ENCODE data around the gene ZC3H6. TPM values are rescaled to one million over a fixed set of nuclear protein-coding genes. Genes with fewer than 3 reads are reported as not detected.

ZC3H6 gene
- total and polyA plus RNA-seq, 2 of the 13 experiments (the other 11 are each of a cell fraction or from before 2014, with no cell fraction given): 0.71 to 0.93 TPM

DNA sequence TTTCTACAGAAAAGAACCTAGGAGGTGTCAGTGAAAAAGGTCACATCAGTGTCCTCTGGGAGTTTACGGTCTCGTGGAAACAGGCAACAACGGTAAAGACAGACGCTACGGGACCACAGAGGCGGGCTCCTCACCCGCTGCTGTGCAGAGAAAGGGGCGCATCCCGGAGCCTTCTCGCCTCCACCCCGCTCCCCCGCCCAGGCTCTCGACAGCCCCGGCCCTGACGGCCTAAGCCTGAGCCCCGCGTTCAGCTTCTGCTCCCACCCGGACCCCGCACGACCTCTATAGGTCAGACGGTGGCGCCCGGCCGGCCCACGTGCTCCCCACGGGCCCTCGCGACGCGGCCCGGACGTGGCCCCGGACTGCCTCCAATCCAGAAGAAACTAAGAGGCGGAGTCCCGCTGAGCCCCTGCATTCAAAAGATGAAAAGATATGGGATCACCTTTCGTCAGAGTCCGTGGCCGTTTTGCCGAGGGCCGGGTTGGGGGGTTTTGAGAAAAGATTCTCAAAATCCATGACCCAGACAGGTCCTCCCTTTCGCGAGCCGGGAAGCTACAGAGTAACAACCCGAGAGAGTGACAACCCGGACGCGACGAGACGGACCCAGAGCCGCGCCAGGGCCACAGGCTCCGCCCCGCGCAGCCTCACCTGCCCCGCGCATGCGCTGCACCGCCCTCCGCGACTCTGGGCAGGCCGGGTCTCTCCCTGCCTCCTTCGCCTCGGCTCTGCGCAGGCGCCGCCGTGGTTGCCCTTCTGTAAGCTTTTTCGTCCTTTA, 20.7 kb upstream of the ZC3H6 start, which contains the start of gene ZC3H8 (continued):
- TF ChIP-seq, protein P1, sequence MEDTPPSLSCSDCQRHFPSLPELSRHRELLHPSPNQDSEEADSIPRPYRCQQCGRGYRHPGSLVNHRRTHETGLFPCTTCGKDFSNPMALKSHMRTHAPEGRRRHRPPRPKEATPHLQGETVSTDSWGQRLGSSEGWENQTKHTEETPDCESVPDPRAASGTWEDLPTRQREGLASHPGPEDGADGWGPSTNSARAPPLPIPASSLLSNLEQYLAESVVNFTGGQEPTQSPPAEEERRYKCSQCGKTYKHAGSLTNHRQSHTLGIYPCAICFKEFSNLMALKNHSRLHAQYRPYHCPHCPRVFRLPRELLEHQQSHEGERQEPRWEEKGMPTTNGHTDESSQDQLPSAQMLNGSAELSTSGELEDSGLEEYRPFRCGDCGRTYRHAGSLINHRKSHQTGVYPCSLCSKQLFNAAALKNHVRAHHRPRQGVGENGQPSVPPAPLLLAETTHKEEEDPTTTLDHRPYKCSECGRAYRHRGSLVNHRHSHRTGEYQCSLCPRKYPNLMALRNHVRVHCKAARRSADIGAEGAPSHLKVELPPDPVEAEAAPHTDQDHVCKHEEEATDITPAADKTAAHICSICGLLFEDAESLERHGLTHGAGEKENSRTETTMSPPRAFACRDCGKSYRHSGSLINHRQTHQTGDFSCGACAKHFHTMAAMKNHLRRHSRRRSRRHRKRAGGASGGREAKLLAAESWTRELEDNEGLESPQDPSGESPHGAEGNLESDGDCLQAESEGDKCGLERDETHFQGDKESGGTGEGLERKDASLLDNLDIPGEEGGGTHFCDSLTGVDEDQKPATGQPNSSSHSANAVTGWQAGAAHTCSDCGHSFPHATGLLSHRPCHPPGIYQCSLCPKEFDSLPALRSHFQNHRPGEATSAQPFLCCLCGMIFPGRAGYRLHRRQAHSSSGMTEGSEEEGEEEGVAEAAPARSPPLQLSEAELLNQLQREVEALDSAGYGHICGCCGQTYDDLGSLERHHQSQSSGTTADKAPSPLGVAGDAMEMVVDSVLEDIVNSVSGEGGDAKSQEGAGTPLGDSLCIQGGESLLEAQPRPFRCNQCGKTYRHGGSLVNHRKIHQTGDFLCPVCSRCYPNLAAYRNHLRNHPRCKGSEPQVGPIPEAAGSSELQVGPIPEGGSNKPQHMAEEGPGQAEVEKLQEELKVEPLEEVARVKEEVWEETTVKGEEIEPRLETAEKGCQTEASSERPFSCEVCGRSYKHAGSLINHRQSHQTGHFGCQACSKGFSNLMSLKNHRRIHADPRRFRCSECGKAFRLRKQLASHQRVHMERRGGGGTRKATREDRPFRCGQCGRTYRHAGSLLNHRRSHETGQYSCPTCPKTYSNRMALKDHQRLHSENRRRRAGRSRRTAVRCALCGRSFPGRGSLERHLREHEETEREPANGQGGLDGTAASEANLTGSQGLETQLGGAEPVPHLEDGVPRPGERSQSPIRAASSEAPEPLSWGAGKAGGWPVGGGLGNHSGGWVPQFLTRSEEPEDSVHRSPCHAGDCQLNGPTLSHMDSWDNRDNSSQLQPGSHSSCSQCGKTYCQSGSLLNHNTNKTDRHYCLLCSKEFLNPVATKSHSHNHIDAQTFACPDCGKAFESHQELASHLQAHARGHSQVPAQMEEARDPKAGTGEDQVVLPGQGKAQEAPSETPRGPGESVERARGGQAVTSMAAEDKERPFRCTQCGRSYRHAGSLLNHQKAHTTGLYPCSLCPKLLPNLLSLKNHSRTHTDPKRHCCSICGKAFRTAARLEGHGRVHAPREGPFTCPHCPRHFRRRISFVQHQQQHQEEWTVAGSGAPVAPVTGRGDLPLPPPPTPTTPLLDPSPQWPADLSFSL (CRISPR knock-in tag; IDR thresholded peaks at IDR 0.05): no peak
- TF ChIP-seq ZNF766 (CRISPR knock-in tag; IDR thresholded peaks at IDR 0.05; ENCODE audit: borderline replicate concordance): peak; percentile 91; the same call in 1 of the 2 replicates
- peak; percentile 54; the same call in 1 of the 2 replicates for TF ChIP-seq ZNF784 (CRISPR knock-in tag; IDR thresholded peaks at IDR 0.05; ENCODE audit: borderline replicate concordance)
- TF ChIP-seq ZNF44 (CRISPR knock-in tag; IDR thresholded peaks at IDR 0.05): no peak
- TF ChIP-seq MTA1 (CRISPR knock-in tag; IDR thresholded peaks at IDR 0.05; ENCODE audit: borderline replicate concordance): peak; percentile 98; the same call in 1 of the 2 replicates
- peak; percentile 28; the same call in 1 of the 2 replicates for TF ChIP-seq ARID5B (CRISPR knock-in tag; IDR thresholded peaks at IDR 0.05)
- TF ChIP-seq NCOA1 (CRISPR knock-in tag; IDR thresholded peaks at IDR 0.05): peak; percentile 65
- peak; percentile 84 for TF ChIP-seq SMAD3 (CRISPR knock-in tag; IDR thresholded peaks at IDR 0.05)
- TF ChIP-seq, protein P2, sequence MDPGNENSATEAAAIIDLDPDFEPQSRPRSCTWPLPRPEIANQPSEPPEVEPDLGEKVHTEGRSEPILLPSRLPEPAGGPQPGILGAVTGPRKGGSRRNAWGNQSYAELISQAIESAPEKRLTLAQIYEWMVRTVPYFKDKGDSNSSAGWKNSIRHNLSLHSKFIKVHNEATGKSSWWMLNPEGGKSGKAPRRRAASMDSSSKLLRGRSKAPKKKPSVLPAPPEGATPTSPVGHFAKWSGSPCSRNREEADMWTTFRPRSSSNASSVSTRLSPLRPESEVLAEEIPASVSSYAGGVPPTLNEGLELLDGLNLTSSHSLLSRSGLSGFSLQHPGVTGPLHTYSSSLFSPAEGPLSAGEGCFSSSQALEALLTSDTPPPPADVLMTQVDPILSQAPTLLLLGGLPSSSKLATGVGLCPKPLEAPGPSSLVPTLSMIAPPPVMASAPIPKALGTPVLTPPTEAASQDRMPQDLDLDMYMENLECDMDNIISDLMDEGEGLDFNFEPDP (CRISPR knock-in tag; conservative IDR thresholded peaks at IDR 0.05): peak; percentile 95; the same call in 1 of the 2 replicates
- no peak for TF ChIP-seq RFXANK (CRISPR knock-in tag; IDR thresholded peaks at IDR 0.05)
- TF ChIP-seq PAF1 (CRISPR knock-in tag; IDR thresholded peaks at IDR 0.05): no peak
- TF ChIP-seq TOE1 (CRISPR knock-in tag; IDR thresholded peaks at IDR 0.05): no peak
- peak; percentile 95 for TF ChIP-seq ZBTB10 (CRISPR knock-in tag; IDR thresholded peaks at IDR 0.05; ENCODE audit: borderline replicate concordance)
